Immature natural killer cell (primary cell): Measurements from ENCODE around the gene DLG2. TPM values are rescaled to one million over a fixed set of nuclear protein-coding genes. Genes with fewer than 3 reads are reported as not detected.

ENCODE experiments used
- DNase-seq, 3 donors: peaks; one replicate each; pipeline ENCODE4 v3.0.0; 2022; ENCODE audit warnings: mixed read lengths in 1 of 3
- H3K27ac Mint-ChIP-seq, 6 donors: one replicate each; pipeline ENCODE4 v1.8.0; 2020; ENCODE audit warnings: mixed read lengths in 6 of 6, mild to moderate bottlenecking in 5 of 6, inconsistent platforms in 4 of 6, moderate library complexity in 3 of 6
- H3K27me3 Mint-ChIP-seq, 3 donors: one replicate each; pipeline ENCODE4 v1.8.0; 2020 to 2021; ENCODE audit warnings: low read depth in 3 of 3, mild to moderate bottlenecking in 3 of 3, mixed read lengths in 3 of 3, moderate library complexity in 3 of 3, inconsistent platforms in 1 of 3
- H3K36me3 Mint-ChIP-seq, 3 donors: one replicate each; pipeline ENCODE4 v1.8.0; 2020; ENCODE audit warnings: mixed read lengths in 3 of 3, inconsistent platforms in 2 of 3, mild to moderate bottlenecking in 2 of 3
- H3K4me1 Mint-ChIP-seq, 2 donors: one replicate each; pipeline ENCODE4 v1.8.0; 2020; ENCODE audit warnings: inconsistent platforms in 2 of 2, mild to moderate bottlenecking in 2 of 2, mixed read lengths in 2 of 2, moderate library complexity in 1 of 2
- H3K4me3 Mint-ChIP-seq, 5 donors: one replicate each; pipeline ENCODE4 v1.8.0; 2020; ENCODE audit warnings: mild to moderate bottlenecking in 5 of 5, mixed read lengths in 5 of 5, inconsistent platforms in 3 of 5, moderate library complexity in 3 of 5
- H3K9me3 Mint-ChIP-seq, 6 donors: one replicate each; pipeline ENCODE4 v1.8.0; 2020; ENCODE audit warnings: mild to moderate bottlenecking in 6 of 6, mixed read lengths in 6 of 6, inconsistent platforms in 4 of 6, moderate library complexity in 3 of 6
- polyA plus RNA-seq, 3 donors: library from polyadenylated mRNA; unstranded; fragments of 300-500 nt; fragmentation: Illumina TruSeq; gene quantifications; one replicate each; pipeline ENCODE4 v1.2.3, GENCODE V29; 2021

Gene DLG2
- polyA plus RNA-seq, 3 donors from 2014 or later, result 0.57 to 1.9 (median 1.2) TPM

- no peak for DNase-seq
- peaks cover 2 to 21% (median 8%) of the 10 kb centered on the region in 6 donors for H3K9me3 Mint-ChIP-seq
- no peaks in the 10 kb centered on the region for H3K27me3 Mint-ChIP-seq
- H3K36me3 Mint-ChIP-seq, result no peaks in the 10 kb centered on the region
- no peaks in the 10 kb centered on the region for H3K4me1 Mint-ChIP-seq
- no peak overlapping the region for H3K4me3 Mint-ChIP-seq
- H3K27ac Mint-ChIP-seq, result no peak overlapping the region
Measured at GRCh38 chr11:83918476-83918875, 1708.7 kb downstream of the DLG2 start.

GRCh38 chr11:83914995-83915394 lies 1712.1 kb downstream of the DLG2 start:
- DNase-seq, result no peak
- H3K9me3 Mint-ChIP-seq, result peaks cover 1 to 21% (median 6%) of the 10 kb centered on the region in 6 donors
- H3K36me3 Mint-ChIP-seq, result no peaks in the 10 kb centered on the region
- no peak overlapping the region for H3K27ac Mint-ChIP-seq
- no peak overlapping the region for H3K4me3 Mint-ChIP-seq
- H3K27me3 Mint-ChIP-seq, result no peaks in the 10 kb centered on the region
- no peaks in the 10 kb centered on the region for H3K4me1 Mint-ChIP-seq

DNA sequence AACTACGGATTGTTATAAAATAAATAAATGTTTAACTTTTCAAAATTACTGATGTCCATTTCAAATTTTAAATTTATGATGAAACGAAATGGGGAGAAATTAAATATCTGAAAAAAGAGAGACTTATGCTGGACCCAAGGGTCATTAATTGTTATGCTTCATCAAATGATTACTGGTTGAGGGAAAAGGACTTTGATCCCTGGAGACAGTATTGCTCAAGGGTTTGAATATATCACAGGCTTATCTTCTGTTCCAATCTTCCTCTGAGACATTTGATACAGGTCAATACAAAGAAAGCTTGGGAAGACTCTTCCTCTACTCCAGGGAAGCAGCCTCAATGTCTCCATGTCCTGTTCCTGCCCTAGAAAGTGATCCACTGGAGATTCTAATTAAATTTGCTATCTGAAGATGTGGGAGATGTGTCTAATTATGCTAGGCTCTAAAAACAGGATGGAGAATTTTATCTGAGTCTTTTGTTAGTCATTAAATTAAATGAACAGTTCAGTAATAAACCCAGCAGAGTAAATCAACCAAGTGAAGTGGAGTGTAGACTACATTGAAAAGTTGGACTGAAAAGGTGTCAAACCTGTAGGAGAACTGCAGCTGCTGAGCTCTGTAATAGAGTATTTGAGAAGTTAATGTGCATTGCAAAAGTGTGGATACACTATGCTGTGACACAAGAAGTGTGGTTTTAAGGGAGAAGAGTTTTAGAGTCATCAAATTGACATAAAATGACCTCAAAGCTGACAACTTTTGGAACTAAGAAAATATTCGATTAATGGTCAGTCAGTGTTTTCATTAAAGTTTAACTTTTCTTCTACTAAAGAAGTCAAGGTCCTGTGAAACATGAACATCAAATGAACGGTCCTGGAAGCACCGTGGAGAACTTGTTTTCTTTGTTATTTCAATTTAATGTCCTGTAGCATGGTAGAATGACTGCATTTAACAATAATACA lies 1717.3 kb downstream of the DLG2 start:
- Mint-ChIP-seq H3K4me3 (no peak overlapping the region), H3K9me3 (peaks cover 0 to 6% (median 0%) of the 10 kb centered on the region in 6 donors), H3K27me3 (peaks cover 0 to 2% (median 0%) of the 10 kb centered on the region in 3 donors), H3K4me1 (no peaks in the 10 kb centered on the region), H3K36me3 (no peaks in the 10 kb centered on the region), H3K27ac (no peak overlapping the region)
- no peak for DNase-seq

- Mint-ChIP-seq H3K36me3 (no peaks in the 10 kb centered on the region), H3K27me3 (peaks cover 0 to 2% (median 0%) of the 10 kb centered on the region in 3 donors), H3K4me1 (no peaks in the 10 kb centered on the region), H3K9me3 (peaks cover 0 to 6% (median 0%) of the 10 kb centered on the region in 6 donors), H3K4me3 (no peak overlapping the region), H3K27ac (no peak overlapping the region)
- DNase-seq, result no peak
Measured at GRCh38 chr11:83908298-83908856, 1718.8 kb downstream of the DLG2 start.

DNA sequence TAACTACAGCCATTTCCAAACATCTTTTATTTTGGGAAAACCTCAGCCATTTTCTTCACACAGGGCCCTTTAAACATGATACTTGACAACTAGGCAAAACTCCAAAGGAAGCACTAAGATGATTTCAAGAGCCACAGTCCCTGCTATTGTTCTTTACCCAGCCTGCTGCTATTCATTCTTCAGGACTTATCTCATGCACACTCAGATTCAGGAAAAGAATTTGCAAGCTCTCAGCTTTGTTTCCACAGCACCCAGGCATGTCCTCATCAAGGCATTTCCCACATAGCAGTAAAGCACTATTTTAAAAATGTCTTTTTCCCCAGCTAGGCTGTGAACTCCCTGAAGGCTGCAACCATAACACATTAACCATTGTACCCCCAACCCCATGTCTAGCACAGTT lies 1731.6 kb downstream of the DLG2 start:
- Mint-ChIP-seq H3K4me1 (no peaks in the 10 kb centered on the region), H3K4me3 (no peak overlapping the region), H3K36me3 (peaks cover 0 to 6% (median 3%) of the 10 kb centered on the region in 3 donors), H3K9me3 (peaks cover 1 to 13% (median 10%) of the 10 kb centered on the region in 6 donors), H3K27me3 (peaks cover 0 to 5% (median 0%) of the 10 kb centered on the region in 3 donors), H3K27ac (no peak overlapping the region)
- no peak for DNase-seq

- peaks cover 0 to 1% (median 0%) of the 10 kb centered on the region in 3 donors for H3K27me3 Mint-ChIP-seq
- peaks cover 3 to 21% (median 5%) of the 10 kb centered on the region in 6 donors for H3K9me3 Mint-ChIP-seq
- H3K36me3 Mint-ChIP-seq, result no peaks in the 10 kb centered on the region
- no peak overlapping the region for H3K4me3 Mint-ChIP-seq
- no peak for DNase-seq
- no peaks in the 10 kb centered on the region for H3K4me1 Mint-ChIP-seq
- no peak overlapping the region for H3K27ac Mint-ChIP-seq
Measured at GRCh38 chr11:83881428-83881827, 1745.7 kb downstream of the DLG2 start.

GRCh38 chr11:83871054-83871453 lies 1756.1 kb downstream of the DLG2 start:
- no peaks in the 10 kb centered on the region for H3K4me1 Mint-ChIP-seq
- no peaks in the 10 kb centered on the region for H3K36me3 Mint-ChIP-seq
- H3K9me3 Mint-ChIP-seq, result peaks cover 0 to 7% (median under 1%) of the 10 kb centered on the region in 6 donors
- no peaks in the 10 kb centered on the region for H3K27me3 Mint-ChIP-seq
- H3K4me3 Mint-ChIP-seq, result no peak overlapping the region
- H3K27ac Mint-ChIP-seq, result no peak overlapping the region
- no peak for DNase-seq

DNA sequence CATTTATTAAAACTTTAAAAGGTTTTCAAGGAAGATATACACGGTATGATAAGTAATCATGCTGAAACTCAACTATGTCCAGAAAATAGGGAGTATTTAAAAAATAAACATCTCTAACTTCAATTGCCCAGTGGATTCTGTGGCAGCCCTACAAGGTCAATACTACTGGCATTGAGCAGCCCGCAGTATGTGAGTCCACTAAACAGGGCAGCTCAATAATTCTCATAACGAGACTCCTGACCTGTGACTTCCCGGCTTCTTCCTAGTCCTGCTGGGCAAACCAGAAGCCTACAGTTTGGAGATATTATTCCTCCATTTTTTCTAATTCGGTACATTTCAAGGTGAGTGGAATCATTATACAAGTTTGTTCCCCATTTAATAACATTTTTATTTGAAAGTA lies 1760.5 kb downstream of the DLG2 start:
- no peak overlapping the region for H3K27ac Mint-ChIP-seq
- no peaks in the 10 kb centered on the region for H3K4me1 Mint-ChIP-seq
- H3K9me3 Mint-ChIP-seq, result peaks cover 0 to 17% (median 6%) of the 10 kb centered on the region in 6 donors
- H3K36me3 Mint-ChIP-seq, result no peaks in the 10 kb centered on the region
- no peak for DNase-seq
- H3K27me3 Mint-ChIP-seq, result peaks cover 0 to 2% (median 0%) of the 10 kb centered on the region in 3 donors
- H3K4me3 Mint-ChIP-seq, result no peak overlapping the region

- Mint-ChIP-seq H3K4me1 (no peaks in the 10 kb centered on the region), H3K27me3 (peaks cover 0 to 2% (median 0%) of the 10 kb centered on the region in 3 donors), H3K36me3 (no peaks in the 10 kb centered on the region), H3K4me3 (no peak overlapping the region), H3K9me3 (peaks cover 0 to 17% (median 5%) of the 10 kb centered on the region in 6 donors), H3K27ac (no peak overlapping the region)
- no peak for DNase-seq
Measured at GRCh38 chr11:83865636-83866461, 1761.3 kb downstream of the DLG2 start.

DNA sequence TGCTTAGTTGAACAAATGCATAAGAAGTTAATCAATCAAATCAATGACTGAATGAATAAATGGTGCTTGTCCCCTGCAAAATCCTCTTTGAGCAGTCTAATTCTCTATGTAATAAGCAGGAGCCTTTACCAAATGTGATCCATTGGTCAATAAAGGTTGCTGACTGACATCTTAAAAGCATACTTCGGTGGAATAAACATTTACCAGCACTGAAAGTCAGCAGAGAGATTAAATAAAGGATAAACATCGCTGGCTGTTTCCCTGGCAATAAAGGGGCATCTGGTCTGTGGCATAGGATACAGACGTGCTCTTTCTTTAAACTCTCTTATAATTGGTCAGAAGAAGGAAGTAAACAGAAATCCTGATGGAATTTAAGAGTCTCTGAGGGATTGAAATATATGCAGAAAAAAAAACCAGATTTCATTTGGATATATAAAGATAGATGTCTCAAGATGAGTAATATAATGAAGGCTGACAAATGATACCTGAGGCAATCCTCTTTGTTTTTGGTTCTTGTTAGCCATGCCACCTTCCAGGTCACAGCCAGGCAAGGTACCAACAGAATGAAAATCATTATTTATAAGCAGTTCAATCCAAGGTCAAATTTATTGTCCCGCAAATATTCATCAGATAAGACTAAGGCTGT lies 1762.6 kb downstream of the DLG2 start:
- Mint-ChIP-seq H3K9me3 (peaks cover 0 to 17% (median 5%) of the 10 kb centered on the region in 6 donors), H3K4me3 (no peak overlapping the region)

DNA sequence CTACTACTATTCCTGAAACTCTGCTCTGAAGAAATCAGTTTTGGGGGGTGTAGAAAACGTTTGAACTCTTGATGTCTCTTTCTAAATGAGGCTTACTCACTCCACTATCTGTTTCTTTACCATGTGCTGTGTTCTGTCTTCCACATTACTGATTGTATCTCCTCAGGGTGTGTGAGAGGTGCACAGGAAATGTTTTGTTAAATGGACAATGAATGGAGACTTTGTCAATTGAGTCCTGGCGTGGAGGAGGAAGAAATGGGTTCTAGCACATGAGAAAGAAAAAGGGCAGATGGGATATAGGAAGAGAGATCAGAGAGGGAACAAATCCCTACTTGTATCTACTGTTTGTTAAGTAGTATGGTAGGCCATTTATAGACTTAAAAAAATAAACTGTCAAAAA lies 1763.9 kb downstream of the DLG2 start:
- Mint-ChIP-seq H3K4me3 (no peak overlapping the region), H3K27ac (no peak overlapping the region), H3K27me3 (peaks cover 0 to 2% (median 0%) of the 10 kb centered on the region in 3 donors), H3K9me3 (peaks cover 0 to 27% (median 9%) of the 10 kb centered on the region in 6 donors), H3K4me1 (no peaks in the 10 kb centered on the region), H3K36me3 (peaks cover 0 to 4% (median 0%) of the 10 kb centered on the region in 3 donors)
- no peak for DNase-seq

More for the DNA sequence above, 1762.6 kb downstream of the DLG2 start:
- Mint-ChIP-seq H3K4me1 (no peaks in the 10 kb centered on the region), H3K27me3 (peaks cover 0 to 2% (median 0%) of the 10 kb centered on the region in 3 donors), H3K27ac (no peak overlapping the region), H3K36me3 (no peaks in the 10 kb centered on the region)
- no peak for DNase-seq

GRCh38 chr11:83862691-83863090 lies 1764.5 kb downstream of the DLG2 start:
- H3K4me1 Mint-ChIP-seq, result no peaks in the 10 kb centered on the region
- peaks cover 0 to 2% (median 0%) of the 10 kb centered on the region in 3 donors for H3K27me3 Mint-ChIP-seq
- no peak overlapping the region for H3K27ac Mint-ChIP-seq
- no peak for DNase-seq
- peaks cover 0 to 32% (median 10%) of the 10 kb centered on the region in 6 donors for H3K9me3 Mint-ChIP-seq
- H3K36me3 Mint-ChIP-seq, result peaks cover 0 to 4% (median 0%) of the 10 kb centered on the region in 3 donors
- no peak overlapping the region for H3K4me3 Mint-ChIP-seq

DNA sequence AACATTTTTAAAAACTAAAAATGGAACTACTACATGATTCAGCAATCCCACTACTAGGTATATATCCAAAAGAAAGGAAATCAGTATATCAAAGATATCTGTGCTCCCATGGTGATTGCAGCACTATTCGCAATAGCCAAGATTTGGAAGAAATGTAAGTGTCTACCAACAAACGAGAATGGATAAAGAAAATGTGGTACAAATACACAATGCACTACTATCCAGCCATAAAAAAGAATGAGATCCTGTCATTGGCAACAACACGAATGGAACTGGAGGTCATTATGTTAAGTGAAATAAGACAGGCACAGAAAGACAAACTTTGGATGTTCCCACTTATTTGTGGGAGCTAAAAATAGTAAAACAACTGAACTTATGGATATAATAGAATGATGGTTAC lies 1765.1 kb downstream of the DLG2 start:
- no peak for DNase-seq
- Mint-ChIP-seq H3K4me1 (no peaks in the 10 kb centered on the region), H3K9me3 (peaks cover 0 to 39% (median 14%) of the 10 kb centered on the region in 6 donors), H3K4me3 (no peak overlapping the region), H3K27ac (no peak overlapping the region), H3K27me3 (peaks cover 0 to 2% (median 0%) of the 10 kb centered on the region in 3 donors), H3K36me3 (peaks cover 0 to 4% (median 0%) of the 10 kb centered on the region in 3 donors)
